ENCODE results near the gene MYPOP. TPM values are rescaled to one million over a fixed set of nuclear protein-coding genes. Genes with fewer than 3 reads are reported as not detected.

The MYPOP gene
- total RNA-seq, 1 donor from 2014 or later = 11.9 TPM

- Mint-ChIP-seq H3K9me3 (ENCODE audit: low read depth) (no peaks in the 10 kb centered on the region), H3K27me3 (ENCODE audit: low read depth) (peaks cover 53% of the 10 kb centered on the region), H3K36me3 (ENCODE audit: low read depth) (peaks cover 2% of the 10 kb centered on the region), H3K27ac (ENCODE audit: unreplicated experiment) (no peak overlapping the region), H3K4me3 (ENCODE audit: unreplicated experiment) (no peak overlapping the region), H3K4me1 (ENCODE audit: low read depth) (no peaks in the 10 kb centered on the region)
- TF ChIP-seq CTCF (IDR thresholded peaks at IDR 0.05) = no peak
- DNase-seq (ENCODE audit: low spot score) = peak; percentile 20
Measured at GRCh38 chr19:45938733-45939319, 36.4 kb upstream of the MYPOP start.

- Mint-ChIP-seq H3K4me1 (ENCODE audit: low read depth) (no peaks in the 10 kb centered on the region), H3K36me3 (ENCODE audit: low read depth) (peaks cover 2% of the 10 kb centered on the region), H3K9me3 (ENCODE audit: low read depth) (no peaks in the 10 kb centered on the region), H3K4me3 (ENCODE audit: unreplicated experiment) (no peak overlapping the region), H3K27ac (ENCODE audit: unreplicated experiment) (no peak overlapping the region), H3K27me3 (ENCODE audit: low read depth) (peaks cover 60% of the 10 kb centered on the region)
- no peak for TF ChIP-seq CTCF (IDR thresholded peaks at IDR 0.05)
- DNase-seq (ENCODE audit: low spot score) = no peak
Measured at GRCh38 chr19:45935267-45935666, 32.9 kb upstream of the MYPOP start.

GRCh38 chr19:45934551-45935230 is 32.3 kb upstream of the MYPOP start:
- TF ChIP-seq CTCF (IDR thresholded peaks at IDR 0.05) = no peak
- peaks cover 2% of the 10 kb centered on the region for H3K36me3 Mint-ChIP-seq (ENCODE audit: low read depth)
- no peak overlapping the region for H3K4me3 Mint-ChIP-seq (ENCODE audit: unreplicated experiment)
- no peak overlapping the region for H3K27ac Mint-ChIP-seq (ENCODE audit: unreplicated experiment)
- peaks cover 66% of the 10 kb centered on the region for H3K27me3 Mint-ChIP-seq (ENCODE audit: low read depth)
- H3K4me1 Mint-ChIP-seq (ENCODE audit: low read depth) = no peaks in the 10 kb centered on the region
- no peaks in the 10 kb centered on the region for H3K9me3 Mint-ChIP-seq (ENCODE audit: low read depth)
- DNase-seq (ENCODE audit: low spot score) = no peak

- no peak for DNase-seq (ENCODE audit: low spot score)
- Mint-ChIP-seq H3K27ac (ENCODE audit: unreplicated experiment) (no peak overlapping the region), H3K36me3 (ENCODE audit: low read depth) (peaks cover 2% of the 10 kb centered on the region), H3K4me1 (ENCODE audit: low read depth) (no peaks in the 10 kb centered on the region), H3K9me3 (ENCODE audit: low read depth) (no peaks in the 10 kb centered on the region), H3K4me3 (ENCODE audit: unreplicated experiment) (no peak overlapping the region), H3K27me3 (ENCODE audit: low read depth) (peaks cover 67% of the 10 kb centered on the region)
- TF ChIP-seq CTCF (IDR thresholded peaks at IDR 0.05) = no peak
Measured at GRCh38 chr19:45933759-45934158, 31.3 kb upstream of the MYPOP start.

- no peak overlapping the region for H3K4me3 Mint-ChIP-seq (ENCODE audit: unreplicated experiment)
- no peak for TF ChIP-seq CTCF (IDR thresholded peaks at IDR 0.05)
- peaks cover 49% of the 10 kb centered on the region for H3K27me3 Mint-ChIP-seq (ENCODE audit: low read depth)
- H3K9me3 Mint-ChIP-seq (ENCODE audit: low read depth) = no peaks in the 10 kb centered on the region
- H3K4me1 Mint-ChIP-seq (ENCODE audit: low read depth) = peaks cover 7% of the 10 kb centered on the region
- DNase-seq (ENCODE audit: low spot score) = no peak
- H3K36me3 Mint-ChIP-seq (ENCODE audit: low read depth) = no peaks in the 10 kb centered on the region
- H3K27ac Mint-ChIP-seq (ENCODE audit: unreplicated experiment) = no peak overlapping the region
Measured at GRCh38 chr19:45931055-45931454, 28.6 kb upstream of the MYPOP start.

Data from chondrocyte (in vitro differentiated cells).